Liver (tissue), 9 donors: ENCODE results near the gene CPAMD8. TPM values are rescaled to one million over a fixed set of nuclear protein-coding genes. Genes with fewer than 3 reads are reported as not detected.

Experiments
- DNase-seq: peaks from one replicate; pipeline ENCODE4 v3.0.0-alpha.2; 2017; ENCODE audit warnings: low spot score
- H3K27ac ChIP-seq, 2 donors: one replicate each; pipeline ENCODE4 v1.7.0; 2013; ENCODE audit warnings: inconsistent platforms in 2 of 2, low read length in 2 of 2, control low read depth in 1 of 2, low read depth in 1 of 2, mild to moderate bottlenecking in 1 of 2
- H3K27me3 ChIP-seq, 4 donors: one replicate each; pipeline versions ENCODE4 v1.6.1 to v1.7.0; 2013; ENCODE audit warnings: low read length in 3 of 4, inconsistent platforms in 1 of 4, mild to moderate bottlenecking in 1 of 4, moderate library complexity in 1 of 4; ENCODE audit not compliant: control insufficient read depth in 4 of 4, insufficient read depth in 4 of 4
- H3K36me3 ChIP-seq, 4 donors: one replicate each; pipeline versions ENCODE4 v1.6.1 to v1.7.0; 2013; ENCODE audit warnings: low read length in 3 of 4, mild to moderate bottlenecking in 3 of 4, low read depth in 1 of 4, moderate library complexity in 1 of 4; ENCODE audit not compliant: control insufficient read depth in 4 of 4, insufficient read depth in 3 of 4
- H3K4me1 ChIP-seq, 4 donors: one replicate each; pipeline versions ENCODE4 v1.6.1 to v1.7.0; 2013; ENCODE audit warnings: low read length in 3 of 4, mild to moderate bottlenecking in 3 of 4, moderate library complexity in 1 of 4; ENCODE audit not compliant: control insufficient read depth in 4 of 4, insufficient read depth in 4 of 4
- H3K4me3 ChIP-seq, 3 donors: one replicate each; pipeline versions ENCODE4 v1.6.1 to v1.7.0; 2013; ENCODE audit warnings: low read length in 3 of 3, control low read depth in 1 of 3, low read depth in 1 of 3, mild to moderate bottlenecking in 1 of 3
- H3K9ac ChIP-seq, 2 donors: one replicate each; pipeline ENCODE4 v1.7.0; 2013; ENCODE audit warnings: low read length in 2 of 2, mild to moderate bottlenecking in 2 of 2, moderate library complexity in 2 of 2, control low read depth in 1 of 2, low read depth in 1 of 2
- H3K9me3 ChIP-seq, 4 donors: one replicate each; pipeline versions ENCODE4 v1.6.1 to v1.7.0; 2013; ENCODE audit warnings: low read length in 3 of 4; ENCODE audit not compliant: control insufficient read depth in 4 of 4
- EGR1 ChIP-seq, 2 donors: IDR thresholded peaks; 2 replicates each; pipeline ENCODE4 v1.6.1; 2016 to 2018; ENCODE audit warnings: antibody characterized with exemption in 2 of 2, low read depth in 2 of 2
- FOXA1 ChIP-seq: IDR thresholded peaks from 2 replicates; pipeline ENCODE4 v1.6.1; 2016; ENCODE audit warnings: antibody characterized with exemption
- FOXA2 ChIP-seq: IDR thresholded peaks from 2 replicates; pipeline ENCODE4 v1.6.1; 2016; ENCODE audit warnings: antibody characterized with exemption
- GABPA ChIP-seq, 2 donors: IDR thresholded peaks in 1 of 2; conservative IDR thresholded peaks in 1 of 2; 2 replicates each; pipeline ENCODE4 v1.6.1; 2016; ENCODE audit warnings: antibody characterized with exemption in 2 of 2, mild to moderate bottlenecking in 1 of 2, moderate library complexity in 1 of 2
- HNF4A ChIP-seq, 2 donors: conservative IDR thresholded peaks; 2 replicates each; pipeline ENCODE4 v1.6.1; 2016; ENCODE audit warnings: antibody characterized with exemption in 2 of 2, mild to moderate bottlenecking in 2 of 2
- HNF4G ChIP-seq: IDR thresholded peaks from 2 replicates; pipeline ENCODE4 v1.6.1; 2016; ENCODE audit warnings: antibody characterized with exemption
- JUND ChIP-seq, 2 donors: IDR thresholded peaks; 2 replicates each; pipeline ENCODE4 v1.6.1; 2016; ENCODE audit warnings: antibody characterized with exemption in 2 of 2
- NR2F2 ChIP-seq: IDR thresholded peaks from 2 replicates; pipeline ENCODE4 v1.6.1; 2016; ENCODE audit warnings: antibody characterized with exemption
- RAD21 ChIP-seq, 2 donors: IDR thresholded peaks; 2 replicates each; pipeline ENCODE4 v1.6.1; 2016; ENCODE audit warnings: antibody characterized with exemption in 2 of 2, mild to moderate bottlenecking in 2 of 2
- RXRA ChIP-seq, 2 donors: IDR thresholded peaks; 2 replicates each; pipeline ENCODE4 v1.6.1; 2017 to 2018; ENCODE audit warnings: antibody characterized with exemption in 2 of 2, mild to moderate bottlenecking in 1 of 2
- SP1 ChIP-seq: IDR thresholded peaks from 2 replicates; pipeline ENCODE4 v1.6.1; 2018; ENCODE audit warnings: antibody characterized with exemption, mild to moderate bottlenecking
- TAF1 ChIP-seq: conservative IDR thresholded peaks from 2 replicates; pipeline ENCODE4 v1.6.1; 2016; ENCODE audit warnings: antibody characterized with exemption, mild to moderate bottlenecking
- YY1 ChIP-seq: IDR thresholded peaks from 2 replicates; pipeline ENCODE4 v1.6.1; 2016; ENCODE audit warnings: antibody characterized with exemption, mild to moderate bottlenecking
- WGBS: extraction: QIAGEN DNeasy Blood & Tissue Kit; methylation state at CpG from one replicate; pipeline ENCODE4 v1.1.7; 2013; 5-methylcytosine and 5-hydroxymethylcytosine counted together
- polyA plus RNA-seq, 2 donors: library from polyadenylated mRNA; stranded (reverse) in 1 of 2; unstranded in 1 of 2; fragments of 200-250 nt in 1 of 2; fragments of >200 nt in 1 of 2; fragmentation: Nextera tagmentation in 1 of 2; extraction: Ambion mirVana in 1 of 2; gene quantifications; one replicate each; pipeline versions ENCODE4 v1.2.1 to v1.2.3, GENCODE V29; 2013 to 2015
- total RNA-seq, 2 donors: library from RNA; depleted of rRNA; stranded (reverse); fragments of >200 nt; gene quantifications; one replicate each; pipeline ENCODE4 v1.2.3, GENCODE V29; 2014
- TF ChIP-seq, protein P1 (sequence below): IDR thresholded peaks from 2 replicates; pipeline ENCODE4 v1.6.1; 2016; ENCODE audit warnings: antibody characterized with exemption
- TF ChIP-seq, protein P2 (sequence below): fragments of 150-350 bp; IDR thresholded peaks from 2 replicates; pipeline ENCODE4 v1.5.1; 2017; ENCODE audit warnings: improper control_type of control experiment, low read depth, low read length; ENCODE audit not compliant: missing input control
- TF ChIP-seq, protein P3 (sequence below): IDR thresholded peaks from 2 replicates; pipeline ENCODE4 v1.6.1; 2016; ENCODE audit warnings: antibody characterized with exemption
- TF ChIP-seq, protein P4 (sequence below): IDR thresholded peaks from 2 replicates; pipeline ENCODE4 v1.6.1; 2016; ENCODE audit warnings: antibody characterized with exemption, mild to moderate bottlenecking
- TF ChIP-seq, protein P5 (sequence below): IDR thresholded peaks from 2 replicates; pipeline ENCODE4 v1.6.1; 2016; ENCODE audit warnings: antibody characterized with exemption
- donor health status: healthy.
- donor health status: healthy.
- donor health status: healthy.
- donor health status: healthy.
- donor health status: healthy.

The CPAMD8 gene
- total and polyA plus RNA-seq, 4 donors, result 0.92 to 1.4 (median 1.1) TPM

DNA sequence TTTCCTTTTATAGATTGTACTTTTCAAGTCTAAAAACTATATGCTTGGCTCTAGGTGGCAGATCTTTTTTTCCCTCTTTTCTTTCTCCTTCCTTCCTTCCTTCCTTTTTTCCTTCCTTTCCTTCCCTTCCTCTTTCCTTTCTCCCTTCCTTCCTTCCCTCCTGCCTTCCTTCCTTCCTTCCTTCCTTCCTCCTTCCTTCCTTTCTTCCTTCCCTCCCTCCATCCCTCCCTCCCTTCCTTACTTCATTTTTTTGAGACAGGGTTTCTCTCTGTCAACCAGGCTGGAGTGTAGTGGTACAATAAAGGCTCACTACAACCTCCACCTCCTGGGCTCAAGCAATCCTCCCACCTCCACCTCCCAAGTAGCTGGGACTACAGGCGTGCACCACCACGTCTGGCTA, 89.7 kb downstream of the CPAMD8 start:
- H3K36me3 ChIP-seq, result no peaks in the 10 kb centered on the region
- WGBS, result 65% methylated on average over 2 of the region's 2 CpGs
- no peak overlapping the region for H3K9ac ChIP-seq
- H3K4me1 ChIP-seq, result no peaks in the 10 kb centered on the region
- no peaks in the 10 kb centered on the region for H3K27me3 ChIP-seq
- peaks cover 0 to 13% (median 4%) of the 10 kb centered on the region in 4 donors for H3K9me3 ChIP-seq
- DNase-seq, result no peak
- H3K27ac ChIP-seq, result no peak overlapping the region
- no peak for TF ChIP-seq TAF1
- no peak for TF ChIP-seq EGR1 (IDR thresholded peaks at IDR 0.05; ENCODE audit: low read depth in 2 of 2)
- no peak for TF ChIP-seq HNF4A (conservative IDR thresholded peaks at IDR 0.05)
- no peak for TF ChIP-seq RXRA (IDR thresholded peaks at IDR 0.05)
- TF ChIP-seq, protein P1, sequence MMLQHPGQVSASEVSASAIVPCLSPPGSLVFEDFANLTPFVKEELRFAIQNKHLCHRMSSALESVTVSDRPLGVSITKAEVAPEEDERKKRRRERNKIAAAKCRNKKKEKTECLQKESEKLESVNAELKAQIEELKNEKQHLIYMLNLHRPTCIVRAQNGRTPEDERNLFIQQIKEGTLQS, result no peak
- TF ChIP-seq, protein P2, sequence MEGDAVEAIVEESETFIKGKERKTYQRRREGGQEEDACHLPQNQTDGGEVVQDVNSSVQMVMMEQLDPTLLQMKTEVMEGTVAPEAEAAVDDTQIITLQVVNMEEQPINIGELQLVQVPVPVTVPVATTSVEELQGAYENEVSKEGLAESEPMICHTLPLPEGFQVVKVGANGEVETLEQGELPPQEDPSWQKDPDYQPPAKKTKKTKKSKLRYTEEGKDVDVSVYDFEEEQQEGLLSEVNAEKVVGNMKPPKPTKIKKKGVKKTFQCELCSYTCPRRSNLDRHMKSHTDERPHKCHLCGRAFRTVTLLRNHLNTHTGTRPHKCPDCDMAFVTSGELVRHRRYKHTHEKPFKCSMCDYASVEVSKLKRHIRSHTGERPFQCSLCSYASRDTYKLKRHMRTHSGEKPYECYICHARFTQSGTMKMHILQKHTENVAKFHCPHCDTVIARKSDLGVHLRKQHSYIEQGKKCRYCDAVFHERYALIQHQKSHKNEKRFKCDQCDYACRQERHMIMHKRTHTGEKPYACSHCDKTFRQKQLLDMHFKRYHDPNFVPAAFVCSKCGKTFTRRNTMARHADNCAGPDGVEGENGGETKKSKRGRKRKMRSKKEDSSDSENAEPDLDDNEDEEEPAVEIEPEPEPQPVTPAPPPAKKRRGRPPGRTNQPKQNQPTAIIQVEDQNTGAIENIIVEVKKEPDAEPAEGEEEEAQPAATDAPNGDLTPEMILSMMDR, result no peak
- no peak overlapping the region for H3K4me3 ChIP-seq

DNA sequence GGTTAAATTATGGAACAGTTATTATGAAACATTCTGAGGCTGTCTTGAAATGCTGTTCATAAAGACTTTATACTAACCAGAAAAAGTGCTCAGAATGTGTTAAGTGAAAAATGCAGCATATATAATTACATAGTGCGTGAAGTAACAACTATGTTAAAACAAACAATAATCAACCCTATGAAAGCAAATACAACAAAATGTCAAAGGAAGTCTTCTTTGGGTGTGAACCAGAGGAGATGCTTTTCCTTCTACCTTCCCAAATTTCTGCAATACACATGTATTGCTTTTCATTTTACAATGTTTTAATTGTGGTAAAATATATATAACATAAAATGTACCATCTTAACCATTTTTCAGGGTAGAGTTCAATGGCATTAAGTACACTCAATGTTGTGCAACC, 92.1 kb downstream of the CPAMD8 start:
- Histone ChIP-seq H3K4me3 (no peak overlapping the region), H3K36me3 (no peaks in the 10 kb centered on the region), H3K9me3 (peaks cover 0 to 13% (median 4%) of the 10 kb centered on the region in 4 donors), H3K27me3 (no peaks in the 10 kb centered on the region), H3K9ac (no peak overlapping the region), H3K4me1 (no peaks in the 10 kb centered on the region), H3K27ac (no peak overlapping the region)
- 84% methylated on average over 1 of the region's 1 CpG for WGBS
- no peak for DNase-seq
- TF ChIP-seq FOXA2 (no peak), HNF4G (no peak), HNF4A (conservative IDR thresholded peaks at IDR 0.05) (no peak), JUND (IDR thresholded peaks at IDR 0.05) (no peak), YY1 (no peak), TAF1 (no peak), EGR1 (IDR thresholded peaks at IDR 0.05; ENCODE audit: low read depth in 2 of 2) (no peak), NR2F2 (no peak), RXRA (IDR thresholded peaks at IDR 0.05) (no peak), FOXA1 (no peak), RAD21 (IDR thresholded peaks at IDR 0.05) (no peak), GABPA (IDR thresholded peaks at IDR 0.05 in 1 of 2, conservative IDR thresholded peaks at IDR 0.05 in 1 of 2) (no peak), SP1 (no peak)
- TF ChIP-seq, protein P2, result no peak
- TF ChIP-seq, protein P3, sequence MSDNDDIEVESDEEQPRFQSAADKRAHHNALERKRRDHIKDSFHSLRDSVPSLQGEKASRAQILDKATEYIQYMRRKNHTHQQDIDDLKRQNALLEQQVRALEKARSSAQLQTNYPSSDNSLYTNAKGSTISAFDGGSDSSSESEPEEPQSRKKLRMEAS, result no peak
- TF ChIP-seq, protein P1, result no peak
- TF ChIP-seq, protein P4, sequence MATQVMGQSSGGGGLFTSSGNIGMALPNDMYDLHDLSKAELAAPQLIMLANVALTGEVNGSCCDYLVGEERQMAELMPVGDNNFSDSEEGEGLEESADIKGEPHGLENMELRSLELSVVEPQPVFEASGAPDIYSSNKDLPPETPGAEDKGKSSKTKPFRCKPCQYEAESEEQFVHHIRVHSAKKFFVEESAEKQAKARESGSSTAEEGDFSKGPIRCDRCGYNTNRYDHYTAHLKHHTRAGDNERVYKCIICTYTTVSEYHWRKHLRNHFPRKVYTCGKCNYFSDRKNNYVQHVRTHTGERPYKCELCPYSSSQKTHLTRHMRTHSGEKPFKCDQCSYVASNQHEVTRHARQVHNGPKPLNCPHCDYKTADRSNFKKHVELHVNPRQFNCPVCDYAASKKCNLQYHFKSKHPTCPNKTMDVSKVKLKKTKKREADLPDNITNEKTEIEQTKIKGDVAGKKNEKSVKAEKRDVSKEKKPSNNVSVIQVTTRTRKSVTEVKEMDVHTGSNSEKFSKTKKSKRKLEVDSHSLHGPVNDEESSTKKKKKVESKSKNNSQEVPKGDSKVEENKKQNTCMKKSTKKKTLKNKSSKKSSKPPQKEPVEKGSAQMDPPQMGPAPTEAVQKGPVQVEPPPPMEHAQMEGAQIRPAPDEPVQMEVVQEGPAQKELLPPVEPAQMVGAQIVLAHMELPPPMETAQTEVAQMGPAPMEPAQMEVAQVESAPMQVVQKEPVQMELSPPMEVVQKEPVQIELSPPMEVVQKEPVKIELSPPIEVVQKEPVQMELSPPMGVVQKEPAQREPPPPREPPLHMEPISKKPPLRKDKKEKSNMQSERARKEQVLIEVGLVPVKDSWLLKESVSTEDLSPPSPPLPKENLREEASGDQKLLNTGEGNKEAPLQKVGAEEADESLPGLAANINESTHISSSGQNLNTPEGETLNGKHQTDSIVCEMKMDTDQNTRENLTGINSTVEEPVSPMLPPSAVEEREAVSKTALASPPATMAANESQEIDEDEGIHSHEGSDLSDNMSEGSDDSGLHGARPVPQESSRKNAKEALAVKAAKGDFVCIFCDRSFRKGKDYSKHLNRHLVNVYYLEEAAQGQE, result no peak
- TF ChIP-seq, protein P5, sequence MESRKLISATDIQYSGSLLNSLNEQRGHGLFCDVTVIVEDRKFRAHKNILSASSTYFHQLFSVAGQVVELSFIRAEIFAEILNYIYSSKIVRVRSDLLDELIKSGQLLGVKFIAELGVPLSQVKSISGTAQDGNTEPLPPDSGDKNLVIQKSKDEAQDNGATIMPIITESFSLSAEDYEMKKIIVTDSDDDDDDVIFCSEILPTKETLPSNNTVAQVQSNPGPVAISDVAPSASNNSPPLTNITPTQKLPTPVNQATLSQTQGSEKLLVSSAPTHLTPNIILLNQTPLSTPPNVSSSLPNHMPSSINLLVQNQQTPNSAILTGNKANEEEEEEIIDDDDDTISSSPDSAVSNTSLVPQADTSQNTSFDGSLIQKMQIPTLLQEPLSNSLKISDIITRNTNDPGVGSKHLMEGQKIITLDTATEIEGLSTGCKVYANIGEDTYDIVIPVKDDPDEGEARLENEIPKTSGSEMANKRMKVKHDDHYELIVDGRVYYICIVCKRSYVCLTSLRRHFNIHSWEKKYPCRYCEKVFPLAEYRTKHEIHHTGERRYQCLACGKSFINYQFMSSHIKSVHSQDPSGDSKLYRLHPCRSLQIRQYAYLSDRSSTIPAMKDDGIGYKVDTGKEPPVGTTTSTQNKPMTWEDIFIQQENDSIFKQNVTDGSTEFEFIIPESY, result no peak
